ENCODE measurements around the gene BPHL.

- TF ChIP-seq EZH2 (IDR thresholded peaks at IDR 0.05; ENCODE audit: borderline replicate concordance, insufficient read depth, low read length, poor library complexity, severe bottlenecking) (no peak), CTCF (IDR thresholded peaks at IDR 0.05; ENCODE audit: poor library complexity, severe bottlenecking) (no peak), EP300 (conservative IDR thresholded peaks at IDR 0.05; ENCODE audit: poor library complexity, severe bottlenecking) (no peak), SMC3 (conservative IDR thresholded peaks at IDR 0.05; ENCODE audit: poor library complexity) (no peak), TAF1 (IDR thresholded peaks at IDR 0.05; ENCODE audit: low read depth) (no peak)
Observed at GRCh38 chr6:3133515-3133914, 15.0 kb downstream of the BPHL start.
